NCI-H524 treated with DMSO at 0.1 percent for 48 hours (cell line): ENCODE results near the gene WDR48.

ENCODE experiments used
- DNase-seq: peaks from one replicate; lab custom pipeline; 2025; lab: John Stamatoyannopoulos, UW

WDR48 gene

DNA sequence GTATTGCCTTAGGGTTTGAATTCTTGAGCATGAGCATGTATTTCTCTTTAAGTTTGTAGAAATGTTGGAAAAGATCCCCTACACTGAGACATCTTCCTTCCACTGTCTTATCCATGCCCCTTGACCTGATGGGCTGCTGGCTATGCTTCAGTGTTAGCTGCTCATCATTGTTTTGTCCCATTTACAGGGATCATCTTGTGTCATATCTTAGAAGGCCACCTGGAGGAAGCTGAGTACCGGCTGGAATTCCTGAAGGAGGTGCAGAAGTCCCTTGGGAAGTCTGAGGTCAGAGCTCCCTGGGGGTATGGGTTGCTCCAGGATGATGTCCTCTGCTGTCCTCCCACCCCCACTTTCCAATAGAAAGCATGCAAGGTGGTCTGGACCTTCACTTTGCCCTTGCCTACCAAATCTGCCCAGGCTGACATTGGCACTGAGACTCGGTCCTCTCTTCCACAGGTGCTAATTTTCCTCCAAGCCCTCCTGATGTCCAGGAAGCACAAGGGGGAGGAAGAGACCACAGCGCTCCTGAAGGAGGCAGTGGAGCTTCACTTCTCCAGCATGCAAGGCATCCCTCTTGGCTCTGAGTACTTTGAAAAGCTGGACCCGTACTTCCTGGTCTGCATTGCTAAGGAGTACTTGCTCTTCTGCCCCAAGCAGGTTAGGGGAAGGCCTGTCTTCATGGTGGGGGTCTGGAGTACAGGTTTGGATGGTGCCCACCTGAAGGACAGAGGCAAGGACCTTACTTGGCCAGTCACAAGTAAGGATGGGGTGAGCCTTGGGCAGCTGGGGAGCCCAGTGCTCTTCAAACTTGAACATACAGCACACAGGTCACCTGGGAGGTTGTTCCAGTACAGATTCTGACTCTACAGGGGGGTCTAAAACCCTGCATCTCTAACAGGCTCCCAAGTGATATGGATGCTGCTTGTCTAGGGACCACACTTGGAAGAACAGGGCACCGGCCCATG lies 73.3 kb downstream of the WDR48 start:
- no peak for DNase-seq

DNA sequence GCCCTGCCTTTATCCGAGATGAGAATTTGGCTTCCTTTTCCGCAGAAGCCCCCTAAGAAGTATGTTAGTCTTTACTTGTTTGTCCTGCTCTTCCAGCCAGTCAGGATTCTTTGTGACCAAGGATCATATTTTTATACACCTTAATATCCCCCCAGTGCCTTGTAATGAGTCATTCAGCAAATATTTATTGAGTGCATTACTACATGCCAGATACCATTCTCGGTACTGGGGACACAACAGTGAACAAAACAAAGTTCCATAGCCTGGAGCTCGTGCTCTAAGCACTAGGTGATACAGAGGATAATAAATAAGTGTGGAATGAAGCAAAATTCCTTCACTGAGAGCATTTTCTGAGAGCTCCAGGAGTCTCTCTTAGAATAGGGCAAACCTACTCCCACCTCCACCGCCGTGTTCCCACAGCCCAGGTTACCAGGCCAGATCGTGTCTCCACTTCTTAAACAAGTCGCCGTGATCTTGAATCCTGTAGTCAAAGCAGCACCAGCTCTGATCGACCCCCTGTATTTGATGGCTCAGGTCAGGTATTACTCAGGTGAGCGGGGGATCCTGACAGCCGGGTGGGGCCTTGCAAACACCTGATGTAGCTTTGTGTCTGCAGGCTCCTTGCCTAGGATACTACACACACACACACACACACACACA lies 74.2 kb downstream of the WDR48 start:
- no peak for DNase-seq

- DNase-seq = no peak
These were observed 74.8 kb downstream of the WDR48 start for GRCh38 chr3:39126532-39127071.

DNA sequence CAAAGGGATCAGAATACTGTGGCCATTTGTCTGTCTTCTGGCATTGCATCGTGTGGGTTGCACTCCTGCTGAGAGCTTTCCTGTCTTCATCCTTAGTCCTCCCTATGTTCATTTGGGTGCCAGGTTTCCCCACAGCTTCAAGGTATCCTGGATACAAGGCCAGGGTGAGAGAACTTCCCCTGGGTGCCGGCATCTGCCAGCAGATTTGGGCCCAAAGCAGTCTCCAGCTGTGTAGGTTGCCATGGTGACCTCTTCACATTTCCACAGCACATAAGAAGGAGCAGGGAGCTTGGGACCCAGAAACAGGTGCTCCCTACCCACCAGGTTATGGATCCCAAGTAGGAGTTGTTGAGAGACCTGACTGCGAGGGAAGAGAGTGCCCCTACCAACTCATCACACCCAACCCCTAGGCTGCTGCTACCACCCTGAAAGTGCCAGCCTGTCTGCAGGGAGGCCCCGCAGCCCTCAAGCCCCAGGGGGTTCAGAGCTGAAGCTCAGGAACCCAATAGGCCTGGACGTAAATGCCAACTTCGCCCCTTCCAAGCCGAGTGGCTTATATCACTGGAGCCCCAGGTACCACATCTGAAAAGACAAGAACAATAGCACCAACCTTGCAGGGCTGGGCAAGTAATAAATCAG lies 75.6 kb downstream of the WDR48 start:
- DNase-seq = no peak

GRCh38 chr3:39127908-39128304 lies 76.1 kb downstream of the WDR48 start:
- no peak for DNase-seq

- DNase-seq = no peak
These were observed 77.1 kb downstream of the WDR48 start for GRCh38 chr3:39128951-39129350.

DNA sequence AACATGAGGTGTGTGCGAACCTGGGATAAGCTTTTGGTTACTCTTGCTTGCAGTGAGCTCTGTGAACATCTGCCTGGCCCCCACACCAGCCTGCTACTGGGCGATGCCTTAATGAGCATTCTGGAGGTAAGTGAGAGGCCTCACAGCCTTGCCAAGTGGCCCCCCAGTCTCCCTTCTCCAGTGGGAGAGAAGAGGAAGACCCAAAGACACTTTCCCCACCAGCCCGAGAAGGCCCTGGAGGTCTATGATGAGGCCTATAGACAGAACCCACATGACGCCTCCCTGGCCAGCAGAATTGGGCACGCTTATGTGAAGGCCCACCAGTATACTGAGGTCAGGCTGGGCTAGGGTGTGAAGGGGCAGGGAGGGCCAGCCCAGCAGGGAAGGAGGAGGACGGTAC lies 78.2 kb downstream of the WDR48 start:
- no peak for DNase-seq

DNA sequence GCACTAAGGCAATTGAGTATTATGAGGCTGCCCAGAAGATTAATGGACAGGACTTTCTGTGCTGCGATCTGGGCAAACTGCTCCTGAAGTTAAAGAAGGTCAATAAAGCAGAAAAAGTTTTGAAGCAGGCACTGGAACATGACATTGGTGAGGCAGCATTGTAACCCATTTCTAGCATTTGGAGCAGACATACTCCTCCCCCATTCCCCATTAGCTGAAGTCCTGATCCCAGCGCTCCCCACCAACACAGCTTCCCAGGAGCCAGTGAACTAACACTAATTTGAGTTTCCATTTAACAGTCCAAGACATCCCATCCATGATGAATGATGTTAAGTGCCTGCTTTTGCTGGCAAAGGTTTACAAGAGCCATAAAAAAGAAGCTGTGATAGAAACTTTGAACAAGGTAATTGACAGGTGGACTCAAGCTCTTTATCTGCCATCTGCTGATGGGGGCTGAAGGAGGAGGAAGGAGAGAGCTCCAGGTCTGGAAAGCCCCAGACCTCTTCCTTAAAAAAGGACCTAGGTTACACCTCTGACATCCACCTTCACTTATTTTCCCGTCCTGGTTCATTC lies 79.0 kb downstream of the WDR48 start:
- DNase-seq = no peak

GRCh38 chr3:39132096-39133092 lies 80.6 kb downstream of the WDR48 start:
- no peak for DNase-seq

- DNase-seq = no peak
These were observed 81.3 kb downstream of the WDR48 start for GRCh38 chr3:39133093-39133490.

DNA sequence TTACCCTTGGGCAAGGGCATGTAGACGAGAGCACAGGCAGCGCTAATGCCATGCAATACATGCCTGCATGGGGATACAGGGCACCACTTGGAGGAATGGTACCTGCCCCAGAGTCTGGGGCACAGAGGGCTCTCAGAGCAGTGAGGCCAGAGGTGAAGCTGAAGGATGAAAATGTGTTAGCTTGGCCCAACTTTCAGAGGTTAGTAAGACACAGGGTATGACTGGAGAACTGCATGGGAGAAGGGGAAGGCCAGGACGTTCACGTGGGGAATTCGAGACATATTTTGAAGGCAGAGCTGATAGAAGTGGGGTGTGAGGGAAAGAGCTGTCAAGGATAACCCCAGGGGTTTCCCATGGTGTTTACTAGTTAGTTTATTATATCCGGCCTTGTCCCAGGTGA lies 82.0 kb downstream of the WDR48 start:
- no peak for DNase-seq

- DNase-seq = no peak
These were observed 82.5 kb downstream of the WDR48 start for GRCh38 chr3:39134305-39134704.

- DNase-seq = no peak
These were observed 83.5 kb downstream of the WDR48 start for GRCh38 chr3:39135170-39135805.

GRCh38 chr3:39136533-39137434 lies 85.0 kb downstream of the WDR48 start:
- DNase-seq = no peak

DNA sequence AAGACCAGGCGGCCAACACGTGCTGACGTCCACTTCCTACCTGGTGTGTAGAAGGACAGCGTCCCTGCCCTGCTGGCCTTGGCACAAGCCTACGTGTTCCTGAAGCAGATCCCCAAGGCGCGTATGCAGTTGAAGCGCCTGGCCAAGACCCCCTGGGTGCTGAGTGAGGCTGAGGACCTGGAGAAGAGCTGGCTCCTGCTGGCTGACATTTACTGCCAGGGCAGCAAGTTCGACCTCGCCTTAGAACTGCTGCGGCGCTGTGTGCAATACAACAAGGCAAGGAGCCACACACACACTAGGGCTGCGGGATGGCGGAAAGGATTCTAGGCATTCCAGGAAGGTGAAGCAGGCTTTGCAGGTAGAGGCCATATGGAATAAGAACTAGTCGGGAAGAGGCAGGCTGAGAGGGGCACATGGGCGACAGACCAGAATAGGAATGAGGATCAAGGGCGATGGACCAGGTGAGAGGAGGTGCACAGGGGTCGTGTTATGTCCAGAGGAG lies 85.7 kb downstream of the WDR48 start:
- no peak for DNase-seq

GRCh38 chr3:39137991-39138803 lies 86.4 kb downstream of the WDR48 start:
- no peak for DNase-seq

DNA sequence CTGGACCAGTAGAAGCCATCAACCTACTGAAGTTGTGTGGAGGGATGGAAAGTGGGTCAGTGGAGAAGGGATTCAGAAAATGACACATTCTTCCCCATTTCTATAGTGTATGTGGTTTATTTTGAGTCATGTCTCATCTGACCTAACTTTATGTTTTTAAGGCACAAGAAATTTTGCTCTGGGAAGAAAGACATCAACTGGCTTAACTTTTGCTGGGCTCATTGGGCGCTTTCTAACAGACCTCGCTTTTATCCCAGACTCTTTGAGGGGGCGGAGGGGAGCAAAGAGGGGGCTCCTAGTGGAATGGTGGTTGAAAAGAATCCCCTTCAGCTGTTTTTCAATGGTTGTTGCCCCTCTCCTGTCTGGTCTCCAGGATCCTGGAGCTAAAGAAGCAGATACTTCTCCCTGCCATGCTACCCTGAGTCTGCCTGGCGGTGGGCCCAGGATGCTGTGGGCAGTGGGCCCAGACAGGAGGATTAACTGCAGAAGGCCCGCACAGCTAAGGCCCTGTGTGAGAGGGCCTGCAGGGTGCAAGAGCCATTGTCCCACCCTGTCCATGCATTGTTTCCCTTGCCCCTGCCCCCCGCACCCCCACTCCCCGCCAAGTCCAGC lies 87.1 kb downstream of the WDR48 start:
- DNase-seq = no peak

GRCh38 chr3:39139442-39139841 lies 87.6 kb downstream of the WDR48 start:
- DNase-seq = no peak
